Small intestine (tissue), 7 donors: ENCODE results near the gene CPPED1. TPM values are rescaled to one million over a fixed set of nuclear protein-coding genes. Genes with fewer than 3 reads are reported as not detected.
"Not testable (repeated sequence)": the region's sequence is repeated elsewhere in the genome, so short reads cannot be mapped to it uniquely, and the experiment has no call there.

Experiments
- DNase-seq, 2 donors: peaks; one replicate each; pipeline versions ENCODE4 v3.0.0 to v3.0.0-alpha.2; 2013
- FAIRE-seq: peaks from 2 replicates; lab custom pipeline; 2012; peaks lifted over from hg19 to GRCh38; lab: Jason Lieb, UNC
- H3K27ac ChIP-seq, 3 donors: one replicate each; pipeline ENCODE4 v1.5.1; 2013; ENCODE audit warnings: low read length in 2 of 3, mild to moderate bottlenecking in 2 of 3, control low read depth in 1 of 3, inconsistent platforms in 1 of 3, low read depth in 1 of 3, moderate library complexity in 1 of 3
- H3K27me3 ChIP-seq, 3 donors: one replicate each; pipeline ENCODE4 v1.6.1; 2013; ENCODE audit warnings: low read length in 3 of 3, inconsistent platforms in 1 of 3; ENCODE audit not compliant: control insufficient read depth in 3 of 3, insufficient read depth in 3 of 3
- H3K36me3 ChIP-seq, 3 donors: one replicate each; pipeline ENCODE4 v1.6.1; 2013; ENCODE audit warnings: low read length in 3 of 3, inconsistent platforms in 1 of 3, low read depth in 1 of 3, mild to moderate bottlenecking in 1 of 3, moderate library complexity in 1 of 3; ENCODE audit not compliant: control insufficient read depth in 3 of 3, insufficient read depth in 2 of 3
- H3K4me1 ChIP-seq, 3 donors: one replicate each; pipeline ENCODE4 v1.6.1; 2013; ENCODE audit warnings: low read length in 2 of 3, inconsistent platforms in 1 of 3, low read depth in 1 of 3, mild to moderate bottlenecking in 1 of 3, moderate library complexity in 1 of 3; ENCODE audit not compliant: control insufficient read depth in 3 of 3, insufficient read depth in 2 of 3
- H3K4me3 ChIP-seq, 3 donors: one replicate each; pipeline ENCODE4 v1.5.1; 2013; ENCODE audit warnings: low read length in 3 of 3, control low read depth in 1 of 3, inconsistent platforms in 1 of 3, low read depth in 1 of 3, mild to moderate bottlenecking in 1 of 3, moderate library complexity in 1 of 3
- H3K9me3 ChIP-seq, 2 donors: one replicate each; pipeline ENCODE4 v1.6.1; 2013; ENCODE audit warnings: low read depth in 1 of 2, low read length in 1 of 2; ENCODE audit not compliant: control insufficient read depth in 2 of 2, insufficient read depth in 1 of 2
- WGBS, 3 donors: extraction: QIAGEN DNeasy Blood & Tissue Kit; methylation state at CpG; one replicate each; pipeline ENCODE4 v1.1.7; 2013; 5-methylcytosine and 5-hydroxymethylcytosine counted together
- polyA plus RNA-seq, 4 donors: library from polyadenylated mRNA; stranded (reverse) in 3 of 4; unstranded in 1 of 4; fragments of 200-250 nt in 3 of 4; fragments of 120-200 nt in 1 of 4; gene quantifications; one replicate each; pipeline versions ENCODE4 v1.2.1 to v1.2.3, GENCODE V29; 2013
- donor health status: healthy with polysubstance abuse.
- donor health status: control.
- donor health status: control.
- donor health status: Bipolar disorder and iron deficiency.
- donor health status: healthy.

CPPED1 gene
- polyA plus RNA-seq, 4 donors: 15.7 to 34.0 (median 26.9) TPM

- H3K36me3 ChIP-seq, H3K9me3 ChIP-seq, DNase-seq, H3K27me3 ChIP-seq, FAIRE-seq, H3K4me3 ChIP-seq, H3K4me1 ChIP-seq, H3K27ac ChIP-seq: not testable (repeated sequence)
- 85 to 92% (median 86%) methylated on average over 5 of the region's 5 CpGs for WGBS, 3 donors
These were observed 9.6 kb upstream of the CPPED1 start for GRCh38 chr16:12813321-12813720.

GRCh38 chr16:12811441-12812383 lies 8.0 kb upstream of the CPPED1 start:
- FAIRE-seq: no peak
- 85 to 91% (median 87%) methylated on average over 5 of the region's 5 CpGs for WGBS, 3 donors
- H3K4me1 ChIP-seq: no peaks in the 10 kb centered on the region
- no peak overlapping the region for H3K27ac ChIP-seq
- peaks cover 0 to 4% of the 10 kb centered on the region in 2 donors for H3K9me3 ChIP-seq
- no peaks in the 10 kb centered on the region for H3K27me3 ChIP-seq
- H3K4me3 ChIP-seq: no peak overlapping the region
- DNase-seq: no peak
- no peaks in the 10 kb centered on the region for H3K36me3 ChIP-seq

GRCh38 chr16:12805066-12805465 lies 1.4 kb upstream of the CPPED1 start:
- no peak for FAIRE-seq
- Histone ChIP-seq H3K4me3 (no peak overlapping the region), H3K36me3 (no peaks in the 10 kb centered on the region), H3K27ac (no peak overlapping the region), H3K27me3 (no peaks in the 10 kb centered on the region), H3K4me1 (peaks cover 0 to 7% (median 0%) of the 10 kb centered on the region in 3 donors), H3K9me3 (no peaks in the 10 kb centered on the region)
- DNase-seq: no peak
- WGBS, 3 donors: 67 to 78% (median 77%) methylated on average over 2 of the region's 2 CpGs

DNA sequence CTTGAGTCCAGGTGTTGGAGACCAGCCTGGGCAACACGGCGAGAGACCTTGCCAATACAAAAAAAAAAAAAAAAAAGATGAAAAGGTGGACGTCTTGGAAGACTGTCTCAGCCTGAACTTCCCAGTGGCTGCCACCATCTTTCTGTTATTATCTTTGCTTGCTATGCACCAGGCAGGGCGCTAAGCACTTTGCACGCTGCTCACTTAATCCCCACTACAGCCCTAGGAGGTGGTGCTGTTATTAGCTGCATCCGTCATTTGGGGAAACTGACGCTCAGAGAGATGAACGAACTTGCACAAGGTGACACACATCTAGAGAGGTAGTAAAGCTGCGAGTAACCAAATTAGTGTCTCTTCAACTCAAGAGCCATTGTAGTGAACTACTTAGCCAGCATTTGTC lies 708 bp upstream of the CPPED1 start:
- no peak overlapping the region for H3K27ac ChIP-seq
- no peaks in the 10 kb centered on the region for H3K9me3 ChIP-seq
- H3K4me3 ChIP-seq: peak overlapping the region in 1 of 3 donors; percentile 65
- FAIRE-seq (no peak), DNase-seq (no peak)
- H3K36me3 ChIP-seq: peaks cover 0 to 2% (median 0%) of the 10 kb centered on the region in 3 donors
- no peaks in the 10 kb centered on the region for H3K27me3 ChIP-seq
- peaks cover 0 to 7% (median 0%) of the 10 kb centered on the region in 3 donors for H3K4me1 ChIP-seq
- 73 to 77% (median 77%) methylated on average over 9 of the region's 9 CpGs for WGBS, 3 donors

DNA sequence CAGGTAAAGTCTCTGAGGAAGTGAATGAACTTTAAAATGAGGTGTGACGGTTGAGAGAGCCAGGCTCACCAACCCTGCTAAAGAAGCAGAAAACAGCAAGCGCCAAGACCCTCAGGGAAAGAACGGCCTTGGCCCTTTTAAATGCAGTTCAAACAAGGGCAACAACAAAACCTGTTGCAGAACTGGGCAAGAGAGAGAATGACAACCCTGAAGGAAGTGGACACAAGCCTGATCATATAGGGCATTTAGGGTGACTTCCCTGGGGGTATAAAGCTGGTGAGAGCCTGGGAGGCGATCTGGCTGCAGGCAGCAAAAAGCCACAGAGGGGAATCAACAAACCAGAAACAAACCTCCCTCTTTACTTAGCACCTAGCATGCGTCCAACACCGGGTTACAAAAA lies 1.0 kb downstream of the CPPED1 start:
- FAIRE-seq (no peak), DNase-seq (peak; percentile 17 to 40)
- H3K9me3 ChIP-seq: no peaks in the 10 kb centered on the region
- H3K27ac ChIP-seq: no peak overlapping the region
- no peaks in the 10 kb centered on the region for H3K27me3 ChIP-seq
- H3K4me1 ChIP-seq: peaks cover 0 to 7% (median 0%) of the 10 kb centered on the region in 3 donors
- peaks cover 0 to 2% (median 0%) of the 10 kb centered on the region in 3 donors for H3K36me3 ChIP-seq
- WGBS, 3 donors: 26 to 54% (median 33%) methylated on average over 6 of the region's 6 CpGs
- peak overlapping the region in 2 of 3 donors; percentile 65 to 70 for H3K4me3 ChIP-seq

GRCh38 chr16:12802048-12802447 lies 1.6 kb downstream of the CPPED1 start:
- Histone ChIP-seq H3K9me3 (no peaks in the 10 kb centered on the region), H3K4me3 (peak overlapping the region in 1 of 3 donors; percentile 70), H3K27ac (no peak overlapping the region), H3K4me1 (peaks cover 0 to 7% (median 0%) of the 10 kb centered on the region in 3 donors), H3K27me3 (no peaks in the 10 kb centered on the region), H3K36me3 (peaks cover 0 to 5% (median 0%) of the 10 kb centered on the region in 3 donors)
- FAIRE-seq: no peak
- 78 to 84% (median 79%) methylated on average over 9 of the region's 9 CpGs for WGBS, 3 donors
- DNase-seq: no peak

GRCh38 chr16:12801511-12802042 lies 2.1 kb downstream of the CPPED1 start:
- no peak for FAIRE-seq
- H3K4me3 ChIP-seq: no peak overlapping the region

DNA sequence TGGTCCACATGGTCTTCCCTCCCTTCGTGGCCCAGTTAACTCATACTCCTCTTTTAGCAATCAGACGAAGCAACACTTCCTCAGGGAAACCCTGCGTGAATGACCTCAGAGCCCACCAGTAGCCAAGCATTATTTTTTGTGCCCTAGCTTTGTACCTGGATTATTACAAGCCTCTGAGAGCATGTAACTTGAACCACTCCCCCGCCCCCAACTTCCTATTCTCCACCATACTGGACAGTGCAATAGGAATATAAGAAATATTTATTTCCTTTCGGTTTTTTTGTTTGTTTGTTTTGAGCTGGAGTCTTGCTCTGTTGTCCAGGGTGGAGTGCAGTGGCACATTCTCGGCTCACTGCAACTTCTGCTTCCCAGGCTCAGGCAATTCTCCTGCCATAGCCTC lies 2.9 kb downstream of the CPPED1 start:
- Histone ChIP-seq H3K36me3 (peaks cover 0 to 5% (median 0%) of the 10 kb centered on the region in 3 donors), H3K4me1 (peaks cover 0 to 7% (median 0%) of the 10 kb centered on the region in 3 donors), H3K4me3 (no peak overlapping the region), H3K27me3 (no peaks in the 10 kb centered on the region), H3K27ac (no peak overlapping the region), H3K9me3 (no peaks in the 10 kb centered on the region)
- 76 to 89% (median 86%) methylated on average over 6 of the region's 6 CpGs for WGBS, 3 donors
- no peak for DNase-seq
- FAIRE-seq: no peak

More at GRCh38 chr16:12801511-12802042, 2.1 kb downstream of the CPPED1 start:
- Histone ChIP-seq H3K36me3 (peaks cover 0 to 5% (median 0%) of the 10 kb centered on the region in 3 donors), H3K27ac (no peak overlapping the region), H3K9me3 (no peaks in the 10 kb centered on the region), H3K4me1 (peaks cover 0 to 7% (median 0%) of the 10 kb centered on the region in 3 donors), H3K27me3 (no peaks in the 10 kb centered on the region)
- peak in 1 of 2 donors; percentile 1 for DNase-seq
- WGBS, 3 donors: 32 to 52% (median 35%) methylated on average over 4 of the region's 4 CpGs
